ENCODE results near the gene WSCD1.

Gene WSCD1

DNA sequence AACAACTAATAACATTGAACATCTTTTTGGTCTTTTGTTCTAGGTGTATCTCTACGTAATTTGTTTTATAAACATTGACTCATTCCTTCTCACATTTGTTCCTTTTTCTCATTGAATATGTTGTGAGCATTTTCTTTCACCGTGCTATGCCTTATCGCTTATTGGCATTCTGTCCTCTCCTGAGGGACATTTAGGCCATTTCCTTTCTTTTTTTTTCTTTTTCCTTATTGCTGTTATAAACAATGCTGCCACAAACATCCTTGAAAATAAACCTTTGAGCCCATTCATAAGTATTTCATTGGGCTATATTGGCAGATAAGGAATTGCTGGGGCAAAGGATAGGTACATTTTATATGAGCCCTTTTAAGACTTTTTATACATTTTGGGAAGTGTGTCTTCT, 32.4 kb downstream of the WSCD1 start:
- no peak for DNase-seq (ENCODE audit: low read depth, low spot score)
- Histone ChIP-seq H3K27ac (no peak overlapping the region), H3K9me3 (ENCODE audit: low read depth, low read length) (no peaks in the 10 kb centered on the region), H3K4me3 (no peak overlapping the region), H3K36me3 (ENCODE audit: insufficient read depth, low read length) (no peaks in the 10 kb centered on the region), H3K9ac (ENCODE audit: insufficient read length) (no peak overlapping the region)
- no peak for TF ChIP-seq POLR2AphosphoS5 (IDR thresholded peaks at IDR 0.05; ENCODE audit: borderline replicate concordance, low read depth, low read length)
- TF ChIP-seq EZH2 (IDR thresholded peaks at IDR 0.05), result no peak
- no peak for TF ChIP-seq FOXP2 (optimal IDR thresholded peaks at IDR 0.05; ENCODE audit: control extremely low read depth, extremely low read length, insufficient read depth)

DNA sequence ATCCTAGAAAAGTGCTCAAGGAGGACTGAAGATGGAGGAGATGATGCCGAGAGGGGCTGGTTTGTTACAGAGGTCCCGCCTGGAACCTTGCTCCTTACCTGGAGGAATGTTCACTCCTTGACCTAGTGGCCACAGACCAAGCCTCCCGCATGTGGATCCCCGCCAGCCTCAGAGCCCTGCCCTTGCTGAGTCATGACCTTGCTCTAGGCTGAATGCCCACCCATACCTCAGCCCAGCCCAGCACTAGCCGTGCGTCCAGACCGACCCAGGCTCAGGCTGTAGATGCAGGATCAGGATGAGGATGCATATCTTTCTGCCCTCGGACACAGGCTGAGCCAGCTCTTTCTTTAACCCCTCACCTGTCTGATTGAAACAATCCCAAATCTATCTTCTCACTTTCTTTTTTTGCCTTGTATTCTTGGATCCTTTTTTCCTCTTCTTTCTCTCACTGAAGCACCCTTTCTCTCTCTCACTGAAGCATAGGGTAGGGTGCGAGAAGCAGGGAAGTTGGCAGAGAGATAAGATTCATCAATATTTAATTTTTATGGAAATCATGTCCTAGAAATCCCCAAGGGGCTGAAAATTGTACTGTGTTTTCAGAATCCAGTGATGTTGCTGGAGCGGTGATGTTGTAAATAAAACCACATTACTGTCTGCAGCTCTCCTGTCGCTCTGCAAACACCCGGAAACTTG, 34.9 kb downstream of the WSCD1 start:
- no peak overlapping the region for H3K9ac ChIP-seq (ENCODE audit: insufficient read length)
- TF ChIP-seq EZH2 (IDR thresholded peaks at IDR 0.05) (no peak), POLR2AphosphoS5 (IDR thresholded peaks at IDR 0.05; ENCODE audit: borderline replicate concordance, low read depth, low read length) (no peak), FOXP2 (optimal IDR thresholded peaks at IDR 0.05; ENCODE audit: control extremely low read depth, extremely low read length, insufficient read depth) (no peak)
- H3K9me3 ChIP-seq (ENCODE audit: low read depth, low read length), result no peaks in the 10 kb centered on the region
- no peak overlapping the region for H3K4me3 ChIP-seq
- H3K36me3 ChIP-seq (ENCODE audit: insufficient read depth, low read length), result no peaks in the 10 kb centered on the region
- no peak for DNase-seq (ENCODE audit: low read depth, low spot score)
- H3K27ac ChIP-seq, result no peak overlapping the region

DNA sequence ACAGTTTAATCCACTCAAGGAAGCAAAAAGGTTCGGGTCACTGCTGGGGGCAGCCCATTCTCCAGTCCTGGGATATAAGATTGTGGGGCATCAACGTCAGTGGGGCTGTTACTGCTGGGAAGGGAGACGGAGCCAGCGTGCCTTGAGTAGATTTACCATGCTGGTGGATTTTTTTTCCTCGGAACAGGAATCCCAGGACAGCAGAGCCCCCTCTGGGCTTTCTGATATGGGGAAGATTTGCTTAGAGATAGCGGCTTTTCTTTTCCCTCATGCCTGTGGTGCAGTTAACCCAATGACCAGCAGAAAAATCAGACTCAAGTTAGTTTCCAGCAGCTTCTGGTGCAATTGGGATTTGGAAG, 35.4 kb downstream of the WSCD1 start:
- DNase-seq (ENCODE audit: low read depth, low spot score), result no peak
- no peaks in the 10 kb centered on the region for H3K9me3 ChIP-seq (ENCODE audit: low read depth, low read length)
- H3K4me3 ChIP-seq, result no peak overlapping the region
- TF ChIP-seq EZH2 (IDR thresholded peaks at IDR 0.05) (no peak), FOXP2 (optimal IDR thresholded peaks at IDR 0.05; ENCODE audit: control extremely low read depth, extremely low read length, insufficient read depth) (no peak), POLR2AphosphoS5 (IDR thresholded peaks at IDR 0.05; ENCODE audit: borderline replicate concordance, low read depth, low read length) (no peak)
- H3K36me3 ChIP-seq (ENCODE audit: insufficient read depth, low read length), result no peaks in the 10 kb centered on the region
- H3K27ac ChIP-seq, result no peak overlapping the region
- no peak overlapping the region for H3K9ac ChIP-seq (ENCODE audit: insufficient read length)

DNA sequence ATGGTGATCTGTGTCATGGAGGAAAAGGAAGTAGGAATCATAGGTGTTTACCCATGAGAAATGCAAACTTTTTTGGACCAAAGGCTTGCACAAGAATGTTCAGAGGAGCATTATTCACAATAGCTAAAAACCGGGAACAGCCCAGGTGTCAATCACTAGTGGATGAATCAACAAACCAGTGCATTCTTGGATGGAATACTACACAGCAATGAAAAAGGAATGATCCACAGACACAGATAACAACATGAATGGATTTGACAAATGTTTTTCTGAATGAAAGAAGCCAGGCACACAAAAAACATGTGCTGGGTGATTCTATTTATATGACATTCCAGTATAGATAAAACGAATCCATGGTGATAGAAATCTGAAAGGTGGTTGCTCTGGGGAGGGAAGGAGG, 36.0 kb downstream of the WSCD1 start:
- no peak overlapping the region for H3K27ac ChIP-seq
- TF ChIP-seq FOXP2 (optimal IDR thresholded peaks at IDR 0.05; ENCODE audit: control extremely low read depth, extremely low read length, insufficient read depth), result no peak
- no peak for TF ChIP-seq EZH2 (IDR thresholded peaks at IDR 0.05)
- TF ChIP-seq POLR2AphosphoS5 (IDR thresholded peaks at IDR 0.05; ENCODE audit: borderline replicate concordance, low read depth, low read length), result no peak

DNA sequence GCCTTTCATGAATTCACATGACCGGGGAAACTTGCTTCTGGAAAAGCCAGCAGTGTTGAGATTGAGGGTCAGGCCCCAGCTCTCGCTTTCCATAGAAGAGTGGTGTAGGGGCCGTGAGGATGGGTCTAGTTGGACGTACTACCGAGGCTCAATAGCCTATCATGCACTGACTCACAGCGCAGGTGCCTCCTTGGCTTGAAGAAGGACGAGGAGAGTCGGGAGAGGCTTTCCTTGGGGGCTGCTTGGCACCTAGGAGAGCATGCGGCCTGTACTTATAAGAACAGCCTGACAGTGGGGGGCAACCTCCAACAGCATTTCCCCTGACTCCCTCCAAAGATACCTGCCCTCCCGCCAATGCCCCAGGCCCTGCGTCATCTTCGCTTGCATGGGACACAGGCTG, 37.6 kb downstream of the WSCD1 start:
- H3K9me3 ChIP-seq (ENCODE audit: low read depth, low read length), result no peaks in the 10 kb centered on the region

More for the DNA sequence above, 36.0 kb downstream of the WSCD1 start:
- H3K9ac ChIP-seq (ENCODE audit: insufficient read length), result no peak overlapping the region
- H3K4me3 ChIP-seq, result no peak overlapping the region
- no peaks in the 10 kb centered on the region for H3K36me3 ChIP-seq (ENCODE audit: insufficient read depth, low read length)
- no peaks in the 10 kb centered on the region for H3K9me3 ChIP-seq (ENCODE audit: low read depth, low read length)
- no peak for DNase-seq (ENCODE audit: low read depth, low spot score)

DNA sequence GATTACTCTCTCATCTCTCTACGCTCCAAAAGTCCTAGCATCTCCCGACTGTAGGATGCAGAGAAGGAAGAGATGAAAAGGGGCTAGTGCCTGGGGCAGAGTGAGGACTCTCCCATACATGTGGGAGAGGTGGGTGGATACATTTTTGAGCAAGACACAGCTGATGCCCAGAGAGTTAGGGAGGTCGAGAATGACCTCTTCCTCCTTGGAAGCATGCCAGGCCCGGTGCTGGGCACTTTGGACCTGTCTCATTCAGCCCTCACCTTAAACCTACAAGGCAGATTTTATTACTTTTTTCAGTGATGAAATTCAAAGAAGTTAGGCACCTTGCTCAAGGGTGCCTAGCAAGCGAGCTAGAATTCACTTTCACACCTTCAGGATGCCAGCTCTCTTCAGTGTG, 38.2 kb downstream of the WSCD1 start:
- DNase-seq (ENCODE audit: low read depth, low spot score), result no peak
- Histone ChIP-seq H3K4me3 (no peak overlapping the region), H3K9ac (ENCODE audit: insufficient read length) (no peak overlapping the region), H3K36me3 (ENCODE audit: insufficient read depth, low read length) (no peaks in the 10 kb centered on the region), H3K27ac (no peak overlapping the region), H3K9me3 (ENCODE audit: low read depth, low read length) (no peaks in the 10 kb centered on the region)
- TF ChIP-seq EZH2 (IDR thresholded peaks at IDR 0.05) (no peak), POLR2AphosphoS5 (IDR thresholded peaks at IDR 0.05; ENCODE audit: borderline replicate concordance, low read depth, low read length) (no peak), FOXP2 (optimal IDR thresholded peaks at IDR 0.05; ENCODE audit: control extremely low read depth, extremely low read length, insufficient read depth) (no peak)

More for the DNA sequence above, 37.6 kb downstream of the WSCD1 start:
- DNase-seq (ENCODE audit: low read depth, low spot score), result no peak
- Histone ChIP-seq H3K36me3 (ENCODE audit: insufficient read depth, low read length) (no peaks in the 10 kb centered on the region), H3K27ac (no peak overlapping the region), H3K4me3 (no peak overlapping the region), H3K9ac (ENCODE audit: insufficient read length) (no peak overlapping the region)
- TF ChIP-seq POLR2AphosphoS5 (IDR thresholded peaks at IDR 0.05; ENCODE audit: borderline replicate concordance, low read depth, low read length) (no peak), FOXP2 (optimal IDR thresholded peaks at IDR 0.05; ENCODE audit: control extremely low read depth, extremely low read length, insufficient read depth) (no peak)

DNA sequence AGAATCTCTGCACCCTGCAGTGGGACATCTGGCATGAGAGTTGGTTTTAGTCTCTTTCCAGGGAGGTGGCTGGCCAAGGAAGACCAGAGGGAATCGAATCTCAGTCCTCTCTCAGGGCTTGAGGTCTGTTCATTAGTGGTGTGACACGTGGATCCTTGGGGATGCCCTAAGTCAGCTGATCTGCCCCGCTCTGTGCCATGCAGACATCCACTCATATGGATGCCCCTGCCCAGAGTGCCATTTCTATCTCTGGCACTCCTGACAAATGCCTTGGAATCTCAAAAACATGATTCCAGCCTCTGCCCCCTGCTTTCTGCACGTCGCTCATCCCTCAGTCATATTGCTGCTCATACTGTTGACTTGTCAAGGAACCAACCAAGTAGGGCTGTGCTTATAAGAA, 38.8 kb downstream of the WSCD1 start:
- no peak overlapping the region for H3K27ac ChIP-seq
- no peaks in the 10 kb centered on the region for H3K36me3 ChIP-seq (ENCODE audit: insufficient read depth, low read length)
- TF ChIP-seq FOXP2 (optimal IDR thresholded peaks at IDR 0.05; ENCODE audit: control extremely low read depth, extremely low read length, insufficient read depth) (no peak), EZH2 (IDR thresholded peaks at IDR 0.05) (no peak), POLR2AphosphoS5 (IDR thresholded peaks at IDR 0.05; ENCODE audit: borderline replicate concordance, low read depth, low read length) (no peak)
- H3K4me3 ChIP-seq, result no peak overlapping the region
- no peaks in the 10 kb centered on the region for H3K9me3 ChIP-seq (ENCODE audit: low read depth, low read length)
- no peak overlapping the region for H3K9ac ChIP-seq (ENCODE audit: insufficient read length)
- DNase-seq (ENCODE audit: low read depth, low spot score), result no peak

DNA sequence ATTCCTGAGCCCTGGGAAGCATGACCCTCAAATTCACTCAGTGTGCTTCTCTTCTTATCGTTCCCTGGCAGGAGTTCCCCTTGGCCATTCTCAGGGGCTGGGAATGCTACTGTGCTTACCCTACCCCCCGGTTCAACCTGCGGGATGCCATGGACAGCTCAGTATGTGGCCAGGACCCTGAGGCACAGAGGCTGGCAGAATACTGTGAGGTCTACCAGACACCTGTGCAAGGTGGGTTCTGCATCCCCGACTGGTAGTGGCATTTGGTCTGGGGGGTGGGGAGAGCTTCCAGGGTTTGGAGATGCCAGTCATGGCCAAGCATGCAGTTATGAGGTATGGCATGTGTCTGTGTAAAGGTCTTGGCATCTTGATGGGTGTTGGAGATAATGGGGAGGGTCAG, 39.4 kb downstream of the WSCD1 start:
- Histone ChIP-seq H3K36me3 (ENCODE audit: insufficient read depth, low read length) (no peaks in the 10 kb centered on the region), H3K9me3 (ENCODE audit: low read depth, low read length) (no peaks in the 10 kb centered on the region), H3K9ac (ENCODE audit: insufficient read length) (no peak overlapping the region), H3K27ac (no peak overlapping the region), H3K4me3 (no peak overlapping the region)
- no peak for TF ChIP-seq POLR2AphosphoS5 (IDR thresholded peaks at IDR 0.05; ENCODE audit: borderline replicate concordance, low read depth, low read length)
- no peak for TF ChIP-seq FOXP2 (optimal IDR thresholded peaks at IDR 0.05; ENCODE audit: control extremely low read depth, extremely low read length, insufficient read depth)
- TF ChIP-seq EZH2 (IDR thresholded peaks at IDR 0.05), result no peak
- no peak for DNase-seq (ENCODE audit: low read depth, low spot score)

DNA sequence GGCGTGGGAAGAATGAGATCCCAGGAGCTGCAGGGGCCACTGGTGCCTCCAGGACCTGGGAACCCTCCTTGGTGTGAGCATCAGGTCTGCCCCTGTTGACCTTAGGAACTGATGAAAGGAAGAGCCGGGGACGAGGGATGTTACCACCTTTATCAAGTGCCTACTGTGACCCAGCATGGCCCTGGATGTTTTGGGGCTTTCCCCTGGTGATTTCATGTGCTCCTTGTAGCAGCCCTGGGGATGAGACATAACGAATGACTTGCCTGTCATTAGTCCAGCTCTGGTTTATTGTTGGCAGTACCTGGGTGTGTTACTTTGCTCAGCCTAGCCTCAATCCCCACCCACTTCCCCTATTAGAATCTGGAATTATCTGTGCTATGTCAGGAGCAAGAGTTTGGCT, 39.9 kb downstream of the WSCD1 start:
- Histone ChIP-seq H3K9ac (ENCODE audit: insufficient read length) (no peak overlapping the region), H3K36me3 (ENCODE audit: insufficient read depth, low read length) (no peaks in the 10 kb centered on the region), H3K9me3 (ENCODE audit: low read depth, low read length) (no peaks in the 10 kb centered on the region), H3K27ac (no peak overlapping the region), H3K4me3 (no peak overlapping the region)
- DNase-seq (ENCODE audit: low read depth, low spot score), result no peak
- TF ChIP-seq POLR2AphosphoS5 (IDR thresholded peaks at IDR 0.05; ENCODE audit: borderline replicate concordance, low read depth, low read length) (no peak), FOXP2 (optimal IDR thresholded peaks at IDR 0.05; ENCODE audit: control extremely low read depth, extremely low read length, insufficient read depth) (no peak), EZH2 (IDR thresholded peaks at IDR 0.05) (no peak)
